DMS79 (cell line): Measurements from ENCODE around the gene RTCA.
"Not testable (repeated sequence)": the region's sequence is repeated elsewhere in the genome, so short reads cannot be mapped to it uniquely, and the experiment has no call there.

Source experiments
- DNase-seq: peaks from one replicate; lab custom pipeline; 2025; lab: John Stamatoyannopoulos, UW

Gene RTCA

GRCh38 chr1:100265931-100266740 lies at the start of gene RTCA:
RTCA (plus strand) TSS chr1:100266216; CDS start chr1:100266376, 160 bp downstream.
- DNase-seq, result peak; percentile 91

- no peak for DNase-seq
Measured at GRCh38 chr1:100217834-100218233, 48.2 kb upstream of the RTCA start.

GRCh38 chr1:100219457-100219856 lies 46.6 kb upstream of the RTCA start:
- DNase-seq, result no peak

GRCh38 chr1:100219883-100220282 lies 46.1 kb upstream of the RTCA start:
- DNase-seq, result no peak

GRCh38 chr1:100222428-100222827 lies 43.6 kb upstream of the RTCA start:
- no peak for DNase-seq

- DNase-seq, result peak; percentile 19
Measured at GRCh38 chr1:100229681-100230443, 36.2 kb upstream of the RTCA start.

GRCh38 chr1:100230765-100231164 lies 35.3 kb upstream of the RTCA start:
- no peak for DNase-seq

GRCh38 chr1:100231721-100232120 lies 34.3 kb upstream of the RTCA start:
- no peak for DNase-seq

GRCh38 chr1:100232156-100232555 lies 33.9 kb upstream of the RTCA start:
- DNase-seq, result no peak

- DNase-seq, result not testable (repeated sequence)
Measured at GRCh38 chr1:100233566-100233965, 32.5 kb upstream of the RTCA start.

- no peak for DNase-seq
Measured at GRCh38 chr1:100234432-100234831, 31.6 kb upstream of the RTCA start.

GRCh38 chr1:100237091-100237490 lies 28.9 kb upstream of the RTCA start:
- no peak for DNase-seq

- no peak for DNase-seq
Measured at GRCh38 chr1:100239961-100240360, 26.1 kb upstream of the RTCA start.

GRCh38 chr1:100240631-100241030 lies 25.4 kb upstream of the RTCA start:
- DNase-seq, result no peak

GRCh38 chr1:100246738-100247137 lies 19.3 kb upstream of the RTCA start:
- no peak for DNase-seq

GRCh38 chr1:100249155-100249536 lies 16.9 kb upstream of the RTCA start:
- DNase-seq, result no peak

GRCh38 chr1:100249537-100250257 lies 16.3 kb upstream of the RTCA start, which contains the start of gene DBT:
DBT (minus strand) TSS chr1:100249834; CDS start chr1:100249820, 14 bp downstream.
- peak; percentile 94 for DNase-seq

GRCh38 chr1:100250264-100250663 lies 15.8 kb upstream of the RTCA start:
- no peak for DNase-seq

- DNase-seq, result no peak
Measured at GRCh38 chr1:100250807-100251206, 15.2 kb upstream of the RTCA start.

GRCh38 chr1:100252901-100253300 lies 13.1 kb upstream of the RTCA start:
- no peak for DNase-seq

- DNase-seq, result no peak
Measured at GRCh38 chr1:100253552-100253951, 12.5 kb upstream of the RTCA start.

GRCh38 chr1:100256273-100256672 lies 9.7 kb upstream of the RTCA start:
- not testable (repeated sequence) for DNase-seq
